Measurements from ENCODE around the gene LIN54.
"Not testable (repeated sequence)": the region's sequence is repeated elsewhere in the genome, so short reads cannot be mapped to it uniquely, and the experiment has no call there.

Gene LIN54

DNA sequence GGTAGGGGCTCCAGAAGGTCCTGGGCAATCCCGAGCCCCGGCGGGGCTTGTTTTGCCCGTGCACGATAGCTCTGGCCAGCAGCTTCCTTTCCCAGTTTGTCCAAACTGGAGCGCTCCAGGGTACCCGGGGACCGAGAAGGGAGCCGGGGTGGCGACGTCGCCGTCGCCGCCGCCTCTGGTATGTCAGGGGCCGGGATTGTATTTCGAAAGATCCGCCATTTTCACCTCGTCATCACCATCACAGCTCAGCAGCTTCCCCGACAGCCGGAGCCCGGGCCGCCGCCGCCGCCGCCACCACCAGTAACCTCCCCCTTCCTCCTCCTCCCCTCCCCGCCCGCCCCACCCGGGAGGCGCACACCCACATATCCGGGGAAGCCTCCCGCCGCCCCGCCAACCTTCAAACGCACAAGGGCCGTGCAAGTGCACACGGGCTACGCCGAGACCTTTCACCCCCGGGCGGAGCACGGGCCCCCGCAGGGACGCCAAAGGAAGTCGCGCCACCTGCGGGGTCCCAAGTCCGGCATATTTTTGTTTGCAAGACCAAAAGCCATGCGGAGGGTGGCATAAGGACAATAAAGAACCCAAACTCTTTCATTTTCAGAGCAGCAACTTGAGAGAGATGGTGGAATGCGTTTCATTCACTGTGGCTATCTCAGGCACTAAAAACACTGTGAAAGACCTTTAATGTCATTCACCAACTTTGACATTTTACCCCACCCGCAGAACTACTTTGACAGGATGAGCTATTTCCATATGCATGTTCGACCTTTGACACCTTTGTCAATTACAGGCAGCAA lies at the start of gene LIN54:
TSS of gene LIN54 (minus strand) at position 302 of the 797 bp plus-strand sequence. CDS start 25,979 bp downstream, outside the sequence.
- peak; percentile 74 to 75 for DNase-seq (ENCODE audit: low read depth in 2 of 2)

DNA sequence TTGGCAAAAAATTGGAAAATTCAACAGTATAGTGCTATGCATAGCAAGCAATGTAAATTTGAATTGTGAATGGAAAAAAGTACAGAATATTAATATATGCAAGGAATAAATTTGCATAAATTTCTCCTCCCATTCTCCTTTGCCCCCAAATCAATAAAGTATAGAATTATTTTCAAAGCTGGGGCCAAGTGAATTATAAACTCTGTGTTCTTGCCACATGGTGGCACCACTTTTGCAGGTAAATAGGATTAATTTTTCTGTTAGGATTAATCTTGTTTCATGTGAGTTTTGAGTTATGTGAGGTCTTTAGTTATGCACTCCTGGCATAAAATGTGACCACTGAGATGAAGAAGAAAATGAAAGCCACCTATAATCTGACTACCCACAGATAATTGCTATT lies 44.3 kb upstream of the LIN54 start:
- no peak for DNase-seq (ENCODE audit: low read depth in 2 of 2)

DNA sequence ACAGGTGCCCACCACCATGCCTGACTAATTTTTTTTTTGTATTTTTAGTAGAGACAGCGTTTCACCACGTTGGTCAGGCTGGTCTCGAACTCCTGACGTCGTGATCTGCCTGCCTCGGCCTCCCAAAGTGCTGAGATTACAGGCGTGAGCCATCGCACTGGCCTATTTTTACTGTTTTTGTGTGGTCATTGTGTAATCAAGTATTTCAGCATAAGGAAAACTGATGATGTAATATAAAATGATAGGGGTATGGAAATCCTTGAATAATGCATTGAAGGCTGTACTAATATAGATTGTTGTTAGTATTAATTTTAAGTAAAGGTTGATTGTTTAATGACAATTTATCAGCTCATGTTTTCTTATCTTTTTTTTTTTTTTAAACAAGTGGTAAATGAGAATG lies 38.2 kb upstream of the LIN54 start:
- DNase-seq (ENCODE audit: low read depth in 2 of 2): not testable (repeated sequence)

DNA sequence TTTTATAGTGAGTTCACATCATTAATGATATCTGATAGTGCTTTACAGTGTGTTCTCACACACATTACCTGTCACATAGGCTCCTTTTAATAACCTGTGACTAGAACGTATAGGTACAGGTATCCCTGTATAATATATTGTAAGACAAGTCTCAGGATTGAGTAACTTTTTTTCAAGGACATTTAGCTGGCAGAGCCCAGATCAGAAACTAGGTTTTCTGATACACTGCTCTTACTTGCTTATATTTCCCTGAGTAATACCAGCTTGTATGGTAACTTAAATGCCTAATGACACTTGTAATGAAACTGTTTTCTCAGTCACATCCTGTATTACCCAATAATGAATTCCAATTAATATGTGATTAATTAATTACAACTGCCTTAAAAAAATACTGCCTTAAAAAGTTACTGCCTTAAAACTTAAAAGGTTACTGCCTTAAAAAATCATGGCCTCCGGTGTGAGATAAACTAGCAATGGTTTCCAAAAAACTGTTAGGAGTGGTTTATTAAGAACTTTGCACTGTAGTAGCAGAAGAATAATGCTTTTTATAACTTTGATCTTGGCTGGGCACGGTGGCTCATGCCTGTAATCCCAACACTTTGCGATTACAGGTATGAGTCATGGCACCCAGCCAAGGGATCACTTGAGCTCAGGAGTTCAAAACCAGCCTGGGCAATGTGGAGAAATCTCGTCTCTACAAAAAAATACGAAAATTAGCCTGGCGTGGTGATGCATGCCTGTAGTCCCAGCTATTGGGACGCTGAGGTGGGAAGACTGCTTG lies 36.3 kb upstream of the LIN54 start:
- no peak for DNase-seq (ENCODE audit: low read depth in 2 of 2)

DNA sequence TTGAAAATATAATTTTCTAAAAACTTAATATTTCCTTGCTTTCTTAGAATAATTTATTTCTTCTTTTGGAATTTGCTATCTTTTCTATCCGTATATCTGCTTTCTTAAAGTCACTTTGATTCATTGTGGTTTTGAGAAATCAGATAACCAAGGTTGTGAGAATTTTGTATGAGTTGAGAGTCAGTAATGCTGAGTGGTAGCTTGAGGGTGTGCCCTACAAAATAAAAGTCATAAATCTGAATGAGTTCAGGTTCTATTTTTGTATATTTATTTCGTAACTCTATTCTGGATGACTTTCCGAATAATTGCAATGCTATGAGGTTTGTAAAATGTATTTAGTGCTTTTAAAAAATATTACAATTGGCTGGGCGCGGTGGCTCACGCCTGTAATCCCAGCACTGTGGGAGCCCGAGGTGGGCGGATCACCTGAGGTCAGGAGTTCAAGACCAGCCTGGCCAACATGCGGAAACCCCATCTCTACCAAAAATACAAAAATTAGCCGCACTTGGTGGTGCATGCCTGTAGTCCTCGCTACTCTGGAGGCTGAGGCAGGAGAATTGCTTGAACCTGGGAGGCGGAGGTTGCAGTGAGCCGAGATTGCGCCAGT lies 33.3 kb upstream of the LIN54 start:
- DNase-seq (ENCODE audit: low read depth in 2 of 2): no peak

DNA sequence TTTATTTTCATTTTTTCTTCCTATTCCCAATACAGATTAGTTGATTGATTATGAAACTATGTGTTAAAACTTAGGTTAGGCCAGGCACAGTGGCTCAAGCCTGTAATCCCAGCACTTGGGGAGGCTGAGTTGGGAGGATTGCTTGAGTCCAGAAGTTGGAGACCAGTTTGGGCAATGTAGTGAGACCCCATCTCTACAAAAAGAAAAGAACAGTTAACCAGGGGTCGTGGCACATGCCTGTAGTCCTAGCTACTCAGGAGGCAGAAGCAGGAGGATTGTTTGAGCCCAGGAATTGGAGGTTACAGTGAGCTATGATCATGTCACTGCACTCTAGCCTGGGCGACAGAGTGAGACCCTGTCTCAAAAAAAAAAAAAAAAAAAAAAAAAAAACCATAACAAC lies 32.5 kb upstream of the LIN54 start:
- not testable (repeated sequence) for DNase-seq (ENCODE audit: low read depth in 2 of 2)

DNA sequence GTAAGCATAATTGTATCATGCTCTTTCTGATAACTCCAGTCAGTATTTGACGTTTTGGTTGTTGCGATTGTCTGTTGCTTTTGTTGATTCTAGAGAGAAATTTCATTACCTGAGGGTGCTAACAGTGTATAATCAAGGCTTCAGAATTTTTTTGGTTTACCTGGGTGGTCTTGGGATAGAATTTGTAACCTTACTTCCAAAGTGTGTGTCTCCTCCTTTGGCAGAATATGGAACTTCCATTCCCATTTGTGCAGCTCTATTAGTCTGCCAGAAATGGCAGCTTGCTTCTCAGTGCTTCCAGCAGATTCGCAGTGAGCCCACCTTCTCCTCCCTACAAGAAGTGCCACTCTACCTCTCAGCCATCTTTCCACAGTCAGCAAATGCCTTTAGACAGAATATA lies 29.6 kb upstream of the LIN54 start:
- DNase-seq (ENCODE audit: low read depth in 2 of 2): no peak

DNA sequence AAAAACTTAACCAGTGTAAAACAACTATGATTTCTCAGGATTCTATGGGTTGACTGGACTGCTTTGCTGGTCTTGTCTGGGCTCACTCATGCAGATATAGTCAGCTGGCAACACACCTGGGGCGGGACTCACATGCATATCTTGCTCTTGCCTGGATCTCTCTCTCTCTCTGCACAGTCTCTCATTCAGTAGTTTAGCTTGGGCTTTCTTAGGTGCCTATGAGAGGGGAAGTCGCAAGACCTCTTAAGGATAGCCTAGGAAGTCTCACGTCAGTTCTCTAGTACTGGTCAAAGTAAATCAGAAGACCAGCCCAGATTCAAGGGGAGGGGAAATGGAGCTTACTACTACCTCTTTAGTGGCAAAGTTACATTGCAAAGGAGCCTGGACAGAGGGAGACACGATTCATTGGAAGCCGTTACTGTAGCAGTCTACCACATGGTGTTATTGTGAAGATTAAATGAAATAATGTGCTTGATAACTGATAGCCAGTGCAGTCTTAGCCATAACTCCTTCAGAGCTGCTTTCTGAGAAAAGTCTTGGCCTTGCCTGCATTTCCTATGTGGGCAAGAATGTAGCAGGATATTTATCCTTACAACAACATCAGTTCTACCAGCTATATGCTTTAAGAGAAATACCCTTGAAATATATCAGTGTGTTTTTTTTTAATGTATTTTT lies 26.5 kb upstream of the LIN54 start:
- no peak for DNase-seq (ENCODE audit: low read depth in 2 of 2)

DNA sequence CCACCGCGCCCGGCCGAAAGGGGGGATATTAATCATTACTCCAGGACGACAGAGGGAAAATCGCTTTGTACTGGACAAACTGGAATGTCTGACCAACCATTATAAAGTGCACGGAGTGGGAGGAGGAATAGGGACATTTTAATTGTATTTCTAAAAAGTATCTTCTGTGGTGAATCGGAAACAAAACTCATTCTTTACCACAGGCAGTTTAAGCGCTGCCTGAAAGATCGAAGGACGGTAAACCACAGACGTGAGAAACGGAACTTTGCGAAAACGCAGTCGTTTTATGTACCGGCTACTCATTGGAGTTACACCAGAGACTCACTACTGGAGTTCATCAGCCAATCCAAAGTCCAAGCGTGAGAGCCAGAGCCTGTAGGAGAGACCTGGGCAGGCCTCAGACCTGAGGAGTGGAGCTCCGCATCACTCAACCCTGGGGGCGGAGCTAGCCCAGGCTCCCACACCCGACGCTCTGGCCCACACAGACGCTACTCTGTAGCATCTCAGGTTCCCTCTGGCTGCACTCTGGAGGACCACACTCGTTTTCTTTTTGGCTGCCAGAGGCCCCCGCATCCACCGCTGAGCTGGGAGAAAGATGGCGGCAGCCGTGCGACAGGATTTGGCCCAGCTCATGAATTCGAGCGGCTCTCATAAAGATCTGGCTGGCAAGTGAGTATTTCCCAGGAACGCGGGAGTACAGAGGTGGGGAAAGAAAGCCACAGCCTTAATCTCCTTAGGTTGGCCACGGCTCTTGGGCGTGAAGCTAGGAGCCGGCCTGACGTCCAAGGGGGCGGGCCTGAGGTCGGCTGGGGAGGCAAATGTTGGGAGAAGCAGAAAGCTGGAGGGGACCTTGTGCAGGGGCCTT lies 24.2 kb upstream of the LIN54 start, which contains the start of gene COPS4:
TSS of gene COPS4 (plus strand) at position 554 of the 865 bp plus-strand sequence. CDS start at position 596, 42 bp downstream.
- peak; percentile 93 to 94 for DNase-seq (ENCODE audit: low read depth in 2 of 2)

DNA sequence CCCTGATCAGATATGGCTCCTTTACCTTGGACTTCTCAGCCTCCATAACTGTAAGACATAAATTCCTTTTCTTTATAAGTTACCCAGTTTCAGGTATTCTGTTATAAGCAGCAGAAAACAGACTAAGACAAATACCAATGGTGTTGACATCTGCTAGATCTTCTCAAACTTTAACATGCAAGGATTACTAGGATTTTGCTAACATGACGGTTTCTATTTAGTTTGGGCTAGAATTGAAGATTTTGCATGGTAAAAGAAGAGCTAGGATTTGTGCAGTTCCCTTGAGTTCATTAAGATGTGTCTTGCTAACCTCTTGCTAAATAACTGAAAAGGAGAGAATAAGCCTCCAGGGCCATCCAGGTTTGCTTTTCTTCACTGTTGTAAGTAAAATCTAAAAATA lies 19.1 kb upstream of the LIN54 start:
- DNase-seq (ENCODE audit: low read depth in 2 of 2): no peak

DNA sequence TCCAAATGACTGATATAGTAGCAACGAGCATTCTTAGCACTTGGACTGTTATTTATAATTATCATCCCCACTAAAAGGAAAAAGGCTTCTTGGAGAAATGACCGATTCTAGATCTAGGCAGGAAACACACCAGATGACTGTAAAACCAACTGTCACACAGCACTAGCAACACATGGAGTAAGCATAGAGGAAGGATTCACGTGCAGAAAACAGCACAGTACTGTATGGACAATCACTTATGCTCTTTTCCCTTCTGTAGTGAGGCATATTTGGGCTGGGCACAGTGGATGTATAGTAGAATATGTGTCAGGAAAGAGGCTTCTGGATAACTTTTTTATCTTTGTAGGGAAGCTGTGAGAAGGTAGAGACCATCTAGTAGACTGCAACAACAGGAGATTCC lies 18.4 kb upstream of the LIN54 start:
- no peak for DNase-seq (ENCODE audit: low read depth in 2 of 2)

DNA sequence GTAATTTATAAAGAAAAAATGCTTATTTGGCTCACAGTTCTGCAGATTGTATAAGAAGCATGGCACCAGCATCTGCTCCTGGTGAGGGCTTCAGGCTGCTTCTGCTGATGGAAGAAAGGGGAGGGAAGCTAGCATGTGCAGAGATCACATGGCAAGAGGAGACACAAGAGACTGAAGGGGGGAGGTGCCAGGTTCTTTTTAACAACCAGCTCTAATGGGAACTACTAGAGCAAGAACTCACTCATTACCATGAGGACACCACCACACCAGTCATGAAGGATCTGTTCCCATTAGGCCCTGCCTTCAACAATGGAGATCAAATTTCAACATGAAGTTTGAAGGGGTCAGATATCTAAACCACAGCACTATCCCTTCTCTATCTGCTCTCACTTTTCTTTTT lies 14.9 kb upstream of the LIN54 start:
- DNase-seq (ENCODE audit: low read depth in 2 of 2): no peak

DNA sequence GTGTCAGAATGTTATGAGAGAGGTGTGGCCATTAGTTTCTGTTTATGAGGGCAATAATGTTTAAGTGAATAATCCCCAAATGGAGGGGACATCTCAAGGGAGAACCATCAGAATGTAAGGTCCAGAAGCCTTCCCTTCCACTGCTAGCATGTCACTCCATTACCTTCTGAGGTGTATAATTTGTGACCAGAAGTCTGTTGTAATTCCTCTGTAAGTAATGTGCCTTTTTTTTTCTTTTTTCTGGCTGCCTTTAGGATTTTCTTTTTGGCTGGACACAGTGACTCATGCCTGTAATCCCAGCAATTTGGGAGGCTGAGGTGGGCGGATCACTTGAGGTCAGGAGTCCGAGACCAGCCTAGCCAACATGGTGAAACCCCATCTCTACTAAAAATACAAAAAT lies 13.6 kb upstream of the LIN54 start:
- DNase-seq (ENCODE audit: low read depth in 2 of 2): no peak

DNA sequence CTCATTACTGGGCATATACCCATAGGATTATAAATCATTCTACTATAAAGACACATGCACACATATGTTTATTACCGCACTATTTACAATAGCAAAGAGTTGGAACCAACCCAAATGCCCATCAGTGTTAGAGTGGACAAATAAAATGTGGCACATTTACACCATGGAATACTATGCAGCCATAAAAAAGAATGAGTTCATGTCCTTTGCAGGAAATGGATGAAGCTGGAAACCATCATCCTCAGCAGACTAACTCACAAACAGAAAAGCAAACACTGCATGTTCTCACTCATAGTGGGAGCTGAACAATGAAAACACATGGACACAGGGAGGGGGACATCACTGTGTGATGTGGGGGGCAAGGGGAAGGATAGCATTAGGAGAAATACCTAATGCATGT lies 13.0 kb upstream of the LIN54 start:
- not testable (repeated sequence) for DNase-seq (ENCODE audit: low read depth in 2 of 2)

DNA sequence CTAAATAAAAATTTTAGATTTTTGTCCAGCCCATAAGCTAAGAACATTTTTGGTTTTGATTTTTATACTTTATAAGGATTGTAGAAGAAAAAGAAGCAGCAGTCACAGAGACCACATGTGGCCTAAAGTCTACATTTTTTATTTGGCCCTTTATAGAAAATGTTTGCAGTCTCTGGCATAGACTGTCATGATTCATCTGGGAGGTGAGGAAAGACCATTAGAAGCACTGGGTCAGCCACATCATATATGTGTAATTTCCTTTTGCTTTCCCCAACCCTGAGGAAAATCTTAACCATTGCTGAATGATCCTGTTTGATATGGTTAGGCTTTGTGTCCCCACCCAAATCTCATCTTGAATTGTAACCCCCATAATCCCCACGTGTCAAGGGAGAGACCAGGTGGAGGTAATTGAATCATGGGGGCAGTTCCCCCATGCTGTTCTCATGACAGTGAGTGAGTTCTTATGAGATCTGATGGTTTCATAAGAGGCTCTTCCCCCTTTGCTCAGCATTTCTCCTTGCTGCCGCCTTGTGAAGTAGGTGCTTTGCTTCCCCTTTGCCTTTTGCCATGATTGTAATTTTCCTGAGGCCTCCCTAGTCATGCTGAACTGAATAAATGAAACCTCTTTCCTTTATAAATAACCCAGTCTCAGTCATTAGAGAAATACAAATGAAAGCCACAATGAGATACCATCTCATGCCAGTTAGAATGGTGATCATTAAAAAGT lies 12.3 kb upstream of the LIN54 start:
- DNase-seq (ENCODE audit: low read depth in 2 of 2): no peak

DNA sequence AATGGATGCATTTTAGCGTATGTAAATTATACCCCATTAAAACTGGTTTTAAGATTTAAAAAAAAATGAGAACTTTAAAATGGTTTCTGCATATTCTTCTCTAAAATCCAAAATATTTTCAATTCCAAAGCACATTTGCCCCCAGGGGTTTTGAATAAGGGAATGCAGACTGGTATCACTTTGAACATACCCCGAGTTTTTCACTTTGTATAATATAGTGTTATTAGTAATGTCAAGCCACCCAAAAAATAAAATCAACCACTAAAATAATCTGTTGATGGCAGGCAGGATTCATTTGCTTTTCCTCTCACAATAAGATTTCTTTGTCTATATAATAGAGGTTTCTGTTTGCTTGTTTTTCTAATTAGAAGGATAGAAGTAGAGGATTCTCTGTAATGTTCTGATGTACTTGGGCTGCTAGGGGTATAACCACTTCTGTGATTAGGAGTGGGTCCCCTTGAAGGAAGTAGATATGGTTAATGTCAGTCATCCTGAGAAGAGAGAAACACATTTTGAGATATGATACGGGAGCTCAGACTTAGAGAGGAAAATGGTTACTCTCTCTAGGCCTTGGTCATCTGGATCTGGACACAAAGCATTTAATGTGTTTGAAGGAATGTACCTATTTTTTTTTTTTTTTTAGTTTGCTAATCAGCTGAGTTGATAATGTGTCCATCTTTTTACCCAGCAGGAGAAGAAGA lies 9.3 kb upstream of the LIN54 start:
- no peak for DNase-seq (ENCODE audit: low read depth in 2 of 2)

DNA sequence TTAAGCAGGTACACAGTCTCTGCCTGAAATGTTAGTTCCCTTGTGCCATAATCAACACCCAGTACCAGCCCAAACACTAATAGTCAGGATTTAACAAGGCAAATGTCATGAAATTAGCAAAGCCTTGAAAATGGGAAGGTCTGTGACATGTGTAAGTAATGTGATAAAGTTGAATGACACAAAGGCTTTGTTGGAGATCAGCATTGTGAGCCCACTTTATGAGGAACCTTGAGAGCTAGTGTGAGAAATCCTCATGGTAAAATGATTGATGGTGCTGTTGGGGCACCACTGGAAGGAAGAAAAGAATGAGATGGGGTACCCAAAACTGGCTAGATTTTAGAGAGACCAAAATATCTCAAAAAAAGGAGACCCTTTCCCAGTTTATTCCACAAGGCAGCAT lies 3.3 kb upstream of the LIN54 start:
- no peak for DNase-seq (ENCODE audit: low read depth in 2 of 2)

DNA sequence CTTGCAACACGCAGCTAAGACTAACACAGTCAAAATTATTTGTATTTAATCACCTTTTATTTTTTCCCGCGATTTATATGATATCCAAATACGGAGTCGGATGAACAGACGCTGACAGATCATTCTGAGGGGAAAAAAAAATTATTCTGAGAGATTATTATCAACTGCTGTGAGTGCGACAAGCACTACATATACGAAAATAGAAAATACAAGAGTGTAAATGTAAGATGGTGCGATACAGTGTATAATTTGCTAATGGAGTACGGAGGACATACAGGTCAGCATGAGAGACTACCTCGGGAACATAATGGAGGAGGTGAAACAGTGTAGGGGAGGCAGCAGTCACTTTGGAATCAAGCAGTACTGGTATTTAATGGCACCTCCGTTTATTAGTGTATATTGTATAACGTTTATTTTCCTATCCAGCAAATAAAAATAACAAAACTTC lies 2.8 kb upstream of the LIN54 start:
- no peak for DNase-seq (ENCODE audit: low read depth in 2 of 2)

DNA sequence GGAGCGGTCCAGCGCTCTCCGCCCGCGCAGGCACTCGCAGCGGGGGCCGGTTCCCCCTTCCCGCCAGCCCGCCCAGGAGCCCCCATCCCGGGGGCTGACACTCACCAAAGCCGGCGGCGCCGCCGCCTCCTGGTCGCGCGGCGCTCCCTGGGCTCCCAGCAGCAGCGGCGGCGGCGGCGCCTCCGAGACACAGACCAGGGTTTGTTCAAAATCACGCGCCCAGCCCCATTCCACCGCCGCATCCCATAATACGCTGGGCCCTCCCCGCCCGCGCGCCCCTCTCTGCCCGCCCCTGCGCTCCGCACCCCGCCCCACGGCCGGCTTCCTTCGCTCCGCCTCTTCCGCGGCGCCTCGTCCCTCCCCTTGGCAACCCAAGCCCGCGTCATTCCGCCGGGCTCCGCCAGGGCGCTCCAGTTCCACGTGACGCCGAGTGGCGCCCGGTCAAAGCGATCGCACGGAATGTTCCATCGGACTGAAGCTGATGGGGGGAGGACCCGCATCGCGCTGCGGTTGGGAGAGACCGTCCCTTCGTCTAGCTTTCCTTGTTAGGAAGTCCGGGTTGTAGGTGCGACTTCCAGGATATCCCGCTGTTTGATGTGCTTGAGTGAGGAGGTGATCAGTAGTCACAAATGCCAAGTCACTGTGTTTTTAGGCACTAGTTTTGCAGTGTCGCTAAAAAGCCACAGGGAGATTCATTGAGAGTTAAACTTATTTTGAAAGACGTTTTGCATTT lies 2.2 kb upstream of the LIN54 start:
- peak; percentile 95 for DNase-seq (ENCODE audit: low read depth in 2 of 2)

All from stimulated activated CD8-positive, alpha-beta memory T cell treated with anti-CD3 and anti-CD28 coated beads, Interleukin-15, amount 100 ng/mL, for 48 hours (primary cell).